HEK293 (cell line): ENCODE measurements around the gene RSRC1.
A peak's percentile ranks its signal among the peaks of the same experiment; 100 is the strongest.

Source experiments
- CTCF ChIA-PET: fragments of 350-600 bp; formaldehyde crosslinking; extraction: SDS; loops from one replicate; lab custom pipeline; 2021; ENCODE audit warnings: antibody characterized with exemption; lab: Yijun Ruan, JAX
- POLR2A ChIA-PET: fragments of 300-600 bp; formaldehyde crosslinking; extraction: SDS; loops from one replicate; lab custom pipeline; 2020; ENCODE audit warnings: antibody characterized with exemption, inconsistent platforms; lab: Yijun Ruan, JAX
- H3K27ac ChIP-seq: fragments of 200-500 bp; sonication (Bioruptor generic); 2 replicates; pipeline ENCODE4 v1.5.1; 2014; ENCODE audit warnings: low read depth, low read length, control low read depth, inconsistent platforms; ENCODE audit errors: extremely low read depth
- H3K36me3 ChIP-seq, 2 experiments: fragments of 200-500 bp in 1 of 2; sonication (Bioruptor generic) in 1 of 2; 1 replicate in 1 of 2; 2 replicates in 1 of 2; pipeline ENCODE4 v1.5.1; 2014 to 2017; ENCODE audit warnings: inconsistent platforms in 2 of 2, low read length in 2 of 2; ENCODE audit not compliant: control insufficient read depth in 2 of 2, insufficient read depth in 1 of 2
- H3K4me1 ChIP-seq: fragments of 200-500 bp; sonication (Bioruptor generic); 2 replicates; pipeline ENCODE4 v1.5.1; 2014; ENCODE audit warnings: mild to moderate bottlenecking, low read length, inconsistent platforms; ENCODE audit not compliant: control insufficient read depth, insufficient read depth
- H3K4me3 ChIP-seq: 2 replicates; pipeline ENCODE4 v1.5.1; 2011; ENCODE audit warnings: low read depth, mild to moderate bottlenecking, control low read depth, low read length, moderate library complexity
- H3K9me3 ChIP-seq: fragments of 200-500 bp; sonication (Bioruptor generic); 2 replicates; pipeline ENCODE4 v1.5.1; 2014; ENCODE audit warnings: low read depth, low read length, inconsistent platforms; ENCODE audit not compliant: control insufficient read depth, insufficient read depth
- EGR2 ChIP-seq: fragments of 450-650 bp; formaldehyde crosslinking; IDR thresholded peaks from 2 replicates; pipeline ENCODE4 v1.5.1; 2016; ENCODE audit warnings: low read depth, missing biosample characterization, missing genetic modification characterization
- HOXA7 ChIP-seq: sonication (generic); formaldehyde crosslinking; IDR thresholded peaks from 2 replicates; pipeline ENCODE4 v1.8.1; 2022; ENCODE audit warnings: missing genetic modification reagents, borderline replicate concordance
- MYNN ChIP-seq: fragments of 450-650 bp; formaldehyde crosslinking; IDR thresholded peaks from 2 replicates; pipeline ENCODE4 v1.5.1; 2016; ENCODE audit warnings: missing biosample characterization, missing genetic modification characterization, borderline replicate concordance
- SCRT1 ChIP-seq: fragments of 450-650 bp; formaldehyde crosslinking; IDR thresholded peaks from 2 replicates; pipeline ENCODE4 v1.5.1; 2016; ENCODE audit warnings: missing biosample characterization, missing genetic modification characterization, borderline replicate concordance
- TCF7L2 ChIP-seq: IDR thresholded peaks from 2 replicates; pipeline ENCODE4 v1.6.1; 2011; ENCODE audit warnings: low read depth, mild to moderate bottlenecking, inconsistent platforms, low read length, moderate library complexity, borderline replicate concordance
- ZBTB1 ChIP-seq: fragments of 450-650 bp; formaldehyde crosslinking; IDR thresholded peaks from 2 replicates; pipeline ENCODE4 v1.5.1; 2016; ENCODE audit warnings: missing biosample characterization, missing genetic modification characterization
- ZBTB20 ChIP-seq: fragments of 450-650 bp; formaldehyde crosslinking; IDR thresholded peaks from 2 replicates; pipeline ENCODE4 v1.5.1; 2016; ENCODE audit warnings: missing biosample characterization, missing genetic modification characterization
- ZNF114 ChIP-seq: fragments of 450-650 bp; formaldehyde crosslinking; IDR thresholded peaks from 2 replicates; pipeline ENCODE4 v1.5.0; 2017; ENCODE audit warnings: missing biosample characterization, missing genetic modification characterization
- ZNF138 ChIP-seq: fragments of 450-650 bp; formaldehyde crosslinking; IDR thresholded peaks from 2 replicates; pipeline ENCODE4 v1.5.1; 2016; ENCODE audit warnings: missing biosample characterization, missing genetic modification characterization, borderline replicate concordance
- ZNF157 ChIP-seq: fragments of 450-650 bp; formaldehyde crosslinking; IDR thresholded peaks from 2 replicates; pipeline ENCODE4 v1.5.1; 2016; ENCODE audit warnings: missing biosample characterization, missing genetic modification characterization
- ZNF169 ChIP-seq: fragments of 450-650 bp; formaldehyde crosslinking; IDR thresholded peaks from 2 replicates; pipeline ENCODE4 v1.5.1; 2016; ENCODE audit warnings: missing biosample characterization, missing genetic modification characterization
- ZNF324 ChIP-seq: fragments of 450-650 bp; formaldehyde crosslinking; IDR thresholded peaks from 2 replicates; pipeline ENCODE4 v1.5.1; 2016; ENCODE audit warnings: missing biosample characterization, missing genetic modification characterization
- ZNF433 ChIP-seq: fragments of 450-650 bp; formaldehyde crosslinking; IDR thresholded peaks from 2 replicates; pipeline ENCODE4 v1.5.1; 2016; ENCODE audit warnings: missing biosample characterization, missing genetic modification characterization, low read depth
- ZNF544 ChIP-seq: fragments of 450-650 bp; formaldehyde crosslinking; IDR thresholded peaks from 2 replicates; pipeline ENCODE4 v1.5.0; 2017; ENCODE audit warnings: missing biosample characterization, missing genetic modification characterization
- ZNF654 ChIP-seq: fragments of 450-650 bp; formaldehyde crosslinking; IDR thresholded peaks from 2 replicates; pipeline ENCODE4 v1.5.1; 2016; ENCODE audit warnings: low read depth, missing biosample characterization, missing genetic modification characterization
- ZNF660 ChIP-seq: fragments of 450-650 bp; IDR thresholded peaks from 2 replicates; pipeline ENCODE4 v1.5.1; 2018; ENCODE audit warnings: missing biosample characterization, mild to moderate bottlenecking, missing genetic modification characterization
- ZNF747 ChIP-seq: fragments of 450-650 bp; formaldehyde crosslinking; IDR thresholded peaks from 2 replicates; pipeline ENCODE4 v1.5.1; 2016; ENCODE audit warnings: missing biosample characterization, missing genetic modification characterization
- ZNF768 ChIP-seq: fragments of 450-650 bp; formaldehyde crosslinking; IDR thresholded peaks from 2 replicates; pipeline ENCODE4 v1.5.1; 2018; ENCODE audit warnings: missing biosample characterization, mild to moderate bottlenecking, missing genetic modification characterization
- TF ChIP-seq, protein P1 (sequence below): fragments of 450-650 bp; formaldehyde crosslinking; conservative IDR thresholded peaks from 2 replicates; pipeline ENCODE4 v1.5.1; 2016; ENCODE audit warnings: low read depth, missing biosample characterization, missing genetic modification characterization
- TF ChIP-seq, protein P2 (sequence below): fragments of 450-650 bp; formaldehyde crosslinking; IDR thresholded peaks from 2 replicates; pipeline ENCODE4 v1.5.1; 2016; ENCODE audit warnings: missing biosample characterization, missing genetic modification characterization
- TF ChIP-seq, protein P3 (sequence below): fragments of 450-650 bp; formaldehyde crosslinking; IDR thresholded peaks from 2 replicates; pipeline ENCODE4 v1.5.1; 2017; ENCODE audit warnings: missing biosample characterization, missing genetic modification characterization
- TF ChIP-seq, protein P4 (sequence below): fragments of 450-650 bp; formaldehyde crosslinking; IDR thresholded peaks from 2 replicates; pipeline ENCODE4 v1.5.1; 2016; ENCODE audit warnings: missing biosample characterization, missing genetic modification characterization

RSRC1 gene

DNA sequence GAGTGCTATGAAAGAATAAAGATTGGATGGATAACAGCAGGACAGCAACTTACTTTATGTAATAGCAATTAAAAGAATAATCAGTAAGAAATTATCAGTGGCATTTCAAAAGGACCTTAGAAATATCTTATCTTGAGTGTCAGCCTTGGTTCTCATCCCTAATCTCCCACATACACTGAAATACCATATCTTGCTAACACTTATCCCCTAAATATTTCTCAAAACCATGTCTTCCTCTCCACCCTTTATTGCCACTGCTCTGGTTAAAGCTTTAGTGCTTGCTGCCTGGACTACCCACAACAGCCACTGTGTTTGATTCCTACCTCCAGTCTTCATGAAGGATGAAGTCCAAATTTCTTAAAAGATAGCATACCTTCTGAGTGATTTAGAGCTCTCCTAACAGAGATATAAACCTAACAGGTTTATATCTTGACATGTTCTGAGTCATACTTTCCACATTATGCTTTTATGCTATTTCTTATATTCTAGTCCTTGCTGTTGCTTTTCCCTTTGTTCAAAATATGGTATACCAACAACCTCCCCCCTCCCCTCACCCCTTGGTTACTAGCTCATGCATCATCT, 202.8 kb downstream of the RSRC1 start (continued):
- TF ChIP-seq, protein P1, sequence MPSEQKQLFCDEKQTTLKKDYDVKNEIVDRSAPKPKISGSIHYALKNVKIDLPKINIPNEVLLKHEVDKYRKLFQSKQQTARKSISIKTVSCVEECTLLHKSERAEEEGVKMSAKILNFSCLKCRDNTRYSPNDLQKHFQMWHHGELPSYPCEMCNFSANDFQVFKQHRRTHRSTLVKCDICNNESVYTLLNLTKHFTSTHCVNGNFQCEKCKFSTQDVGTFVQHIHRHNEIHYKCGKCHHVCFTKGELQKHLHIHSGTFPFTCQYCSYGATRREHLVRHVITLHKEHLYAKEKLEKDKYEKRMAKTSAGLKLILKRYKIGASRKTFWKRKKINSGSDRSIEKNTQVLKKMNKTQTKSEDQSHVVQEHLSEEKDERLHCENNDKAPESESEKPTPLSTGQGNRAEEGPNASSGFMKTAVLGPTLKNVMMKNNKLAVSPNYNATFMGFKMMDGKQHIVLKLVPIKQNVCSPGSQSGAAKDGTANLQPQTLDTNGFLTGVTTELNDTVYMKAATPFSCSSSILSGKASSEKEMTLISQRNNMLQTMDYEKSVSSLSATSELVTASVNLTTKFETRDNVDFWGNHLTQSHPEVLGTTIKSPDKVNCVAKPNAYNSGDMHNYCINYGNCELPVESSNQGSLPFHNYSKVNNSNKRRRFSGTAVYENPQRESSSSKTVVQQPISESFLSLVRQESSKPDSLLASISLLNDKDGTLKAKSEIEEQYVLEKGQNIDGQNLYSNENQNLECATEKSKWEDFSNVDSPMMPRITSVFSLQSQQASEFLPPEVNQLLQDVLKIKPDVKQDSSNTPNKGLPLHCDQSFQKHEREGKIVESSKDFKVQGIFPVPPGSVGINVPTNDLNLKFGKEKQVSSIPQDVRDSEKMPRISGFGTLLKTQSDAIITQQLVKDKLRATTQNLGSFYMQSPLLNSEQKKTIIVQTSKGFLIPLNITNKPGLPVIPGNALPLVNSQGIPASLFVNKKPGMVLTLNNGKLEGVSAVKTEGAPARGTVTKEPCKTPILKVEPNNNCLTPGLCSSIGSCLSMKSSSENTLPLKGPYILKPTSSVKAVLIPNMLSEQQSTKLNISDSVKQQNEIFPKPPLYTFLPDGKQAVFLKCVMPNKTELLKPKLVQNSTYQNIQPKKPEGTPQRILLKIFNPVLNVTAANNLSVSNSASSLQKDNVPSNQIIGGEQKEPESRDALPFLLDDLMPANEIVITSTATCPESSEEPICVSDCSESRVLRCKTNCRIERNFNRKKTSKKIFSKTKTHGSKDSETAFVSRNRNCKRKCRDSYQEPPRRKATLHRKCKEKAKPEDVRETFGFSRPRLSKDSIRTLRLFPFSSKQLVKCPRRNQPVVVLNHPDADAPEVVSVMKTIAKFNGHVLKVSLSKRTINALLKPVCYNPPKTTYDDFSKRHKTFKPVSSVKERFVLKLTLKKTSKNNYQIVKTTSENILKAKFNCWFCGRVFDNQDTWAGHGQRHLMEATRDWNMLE, result no peak
- no peak for TF ChIP-seq ZBTB1

DNA sequence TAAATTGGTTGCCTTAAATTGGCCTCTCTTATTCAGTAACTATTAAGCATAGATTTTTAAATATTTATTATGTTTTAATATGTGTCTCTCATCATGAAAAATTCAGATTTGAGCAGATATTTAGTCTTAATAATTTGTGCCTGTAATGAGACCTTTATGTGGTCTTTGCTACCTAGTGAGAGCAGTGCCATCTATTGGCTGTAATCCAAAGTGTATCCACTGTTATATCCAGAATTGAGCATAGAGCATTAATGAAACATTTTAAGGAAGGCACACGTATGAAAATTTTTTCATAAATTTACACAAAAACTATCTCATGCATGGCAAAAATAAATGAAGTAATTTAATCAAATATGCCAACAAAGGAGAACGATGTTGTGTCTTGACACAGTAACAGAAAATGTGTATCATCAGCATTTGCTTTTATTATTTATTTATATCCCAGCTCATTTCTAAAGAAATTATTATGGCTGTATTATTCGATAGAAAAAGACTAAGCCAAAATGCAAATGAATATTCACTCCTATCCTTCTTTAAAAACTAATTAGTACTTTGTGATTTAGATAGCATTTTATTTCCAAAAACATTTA, 203.5 kb downstream of the RSRC1 start:
- TF ChIP-seq ZNF660, result no peak
- TF ChIP-seq TCF7L2, result no peak
- TF ChIP-seq ZNF433 (tag by site-specific recombination), result no peak
- TF ChIP-seq, protein P2, sequence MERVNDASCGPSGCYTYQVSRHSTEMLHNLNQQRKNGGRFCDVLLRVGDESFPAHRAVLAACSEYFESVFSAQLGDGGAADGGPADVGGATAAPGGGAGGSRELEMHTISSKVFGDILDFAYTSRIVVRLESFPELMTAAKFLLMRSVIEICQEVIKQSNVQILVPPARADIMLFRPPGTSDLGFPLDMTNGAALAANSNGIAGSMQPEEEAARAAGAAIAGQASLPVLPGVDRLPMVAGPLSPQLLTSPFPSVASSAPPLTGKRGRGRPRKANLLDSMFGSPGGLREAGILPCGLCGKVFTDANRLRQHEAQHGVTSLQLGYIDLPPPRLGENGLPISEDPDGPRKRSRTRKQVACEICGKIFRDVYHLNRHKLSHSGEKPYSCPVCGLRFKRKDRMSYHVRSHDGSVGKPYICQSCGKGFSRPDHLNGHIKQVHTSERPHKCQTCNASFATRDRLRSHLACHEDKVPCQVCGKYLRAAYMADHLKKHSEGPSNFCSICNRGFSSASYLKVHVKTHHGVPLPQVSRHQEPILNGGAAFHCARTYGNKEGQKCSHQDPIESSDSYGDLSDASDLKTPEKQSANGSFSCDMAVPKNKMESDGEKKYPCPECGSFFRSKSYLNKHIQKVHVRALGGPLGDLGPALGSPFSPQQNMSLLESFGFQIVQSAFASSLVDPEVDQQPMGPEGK (tag by site-specific recombination), result no peak
- no peak for TF ChIP-seq ZNF768
- peak; percentile 48 for TF ChIP-seq ZNF654 (tag by site-specific recombination)
- no peak for TF ChIP-seq ZNF324 (tag by site-specific recombination)
- no peak for TF ChIP-seq MYNN
- Histone ChIP-seq H3K4me1 (no peaks in the 10 kb centered on the region), H3K27ac (no peak overlapping the region), H3K36me3 (no peaks in the 10 kb centered on the region), H3K4me3 (no peak overlapping the region), H3K9me3 (no peaks in the 10 kb centered on the region)
- ChIA-PET POLR2A (interaction anchor here (1.1 kb wide), 1 partner anchor 204 kb away, joined by 5 read pairs; the partner anchor contains the start of gene RSRC1), CTCF (interaction anchor here (0.6 to 1.5 kb wide), 6 partner anchors 102 to 707 kb away, joined by 3 to 7 read pairs (median 4); no protein-coding TSS in a partner anchor)

DNA sequence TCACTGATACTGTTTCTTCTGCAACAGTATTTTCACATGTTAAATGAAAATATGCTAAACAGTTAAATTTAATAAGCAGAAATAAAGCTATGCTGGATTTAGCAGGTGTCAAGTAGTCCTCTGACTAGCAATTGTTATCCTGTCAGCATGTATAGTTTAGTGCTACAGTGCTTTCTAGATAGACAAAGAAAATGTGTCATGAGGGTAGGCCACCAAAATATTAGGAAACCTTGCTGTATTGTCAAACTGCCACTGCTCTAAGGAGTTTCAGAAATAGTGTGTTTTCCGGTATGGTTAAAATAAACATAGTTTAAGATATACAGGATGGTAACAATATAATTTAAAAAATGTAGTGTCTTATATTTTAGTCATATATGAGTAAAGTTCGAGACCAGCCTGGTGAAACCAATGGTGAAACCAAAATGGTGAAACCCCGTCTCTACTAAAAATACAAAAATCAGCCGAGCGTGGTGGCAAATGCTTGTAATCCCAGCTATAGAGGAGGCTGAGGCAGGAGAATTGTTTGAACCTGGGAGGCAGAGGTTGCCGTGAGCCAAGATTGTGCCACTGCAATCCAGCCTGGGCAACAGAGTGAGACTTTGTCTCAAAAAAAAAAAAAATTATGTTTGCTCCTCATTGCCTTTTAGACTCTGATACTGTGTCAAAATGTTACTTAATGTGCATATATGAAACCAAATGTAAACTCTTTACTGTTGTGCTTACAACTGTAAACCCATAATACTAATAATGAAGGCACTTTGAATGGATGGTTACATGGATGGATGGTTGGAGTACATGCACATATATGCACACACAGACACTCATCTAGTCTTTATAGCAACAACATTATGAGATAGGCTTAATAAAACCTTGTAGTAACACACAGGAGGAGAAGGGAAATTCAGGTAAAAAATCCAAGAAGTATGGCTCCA, 204.8 kb downstream of the RSRC1 start:
- Histone ChIP-seq H3K4me3 (no peak overlapping the region), H3K9me3 (no peaks in the 10 kb centered on the region), H3K36me3 (no peaks in the 10 kb centered on the region), H3K4me1 (no peaks in the 10 kb centered on the region), H3K27ac (no peak overlapping the region)
- ChIA-PET CTCF (interaction anchor here (0.6 to 0.7 kb wide), 2 partner anchors 60 to 456 kb away, joined by 3 read pairs; no protein-coding TSS in a partner anchor), POLR2A (interaction anchor here (0.8 kb wide), 1 partner anchor 22 kb away, joined by 3 read pairs; no protein-coding TSS in a partner anchor)
- TF ChIP-seq, protein P3, sequence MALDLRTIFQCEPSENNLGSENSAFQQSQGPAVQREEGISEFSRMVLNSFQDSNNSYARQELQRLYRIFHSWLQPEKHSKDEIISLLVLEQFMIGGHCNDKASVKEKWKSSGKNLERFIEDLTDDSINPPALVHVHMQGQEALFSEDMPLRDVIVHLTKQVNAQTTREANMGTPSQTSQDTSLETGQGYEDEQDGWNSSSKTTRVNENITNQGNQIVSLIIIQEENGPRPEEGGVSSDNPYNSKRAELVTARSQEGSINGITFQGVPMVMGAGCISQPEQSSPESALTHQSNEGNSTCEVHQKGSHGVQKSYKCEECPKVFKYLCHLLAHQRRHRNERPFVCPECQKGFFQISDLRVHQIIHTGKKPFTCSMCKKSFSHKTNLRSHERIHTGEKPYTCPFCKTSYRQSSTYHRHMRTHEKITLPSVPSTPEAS, result no peak
- TF ChIP-seq ZNF157 (tag by site-specific recombination) (no peak), ZNF114 (no peak), EGR2 (tag by site-specific recombination) (no peak), ZNF747 (tag by site-specific recombination) (no peak), ZNF138 (tag by site-specific recombination) (no peak), ZNF544 (tag by site-specific recombination) (no peak), HOXA7 (CRISPR knock-in tag) (no peak), SCRT1 (tag by site-specific recombination) (no peak), ZBTB20 (tag by site-specific recombination) (no peak), ZNF169 (no peak)
- TF ChIP-seq, protein P4, sequence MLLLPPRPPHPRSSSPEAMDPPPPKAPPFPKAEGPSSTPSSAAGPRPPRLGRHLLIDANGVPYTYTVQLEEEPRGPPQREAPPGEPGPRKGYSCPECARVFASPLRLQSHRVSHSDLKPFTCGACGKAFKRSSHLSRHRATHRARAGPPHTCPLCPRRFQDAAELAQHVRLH, result no peak
